Activated naive CD4-positive, alpha-beta T cell treated with anti-CD3 and anti-CD28 coated beads for 36 hours (primary cell): Measurements from ENCODE around the gene APOE. TPM values are rescaled to one million over a fixed set of nuclear protein-coding genes. Genes with fewer than 3 reads are reported as not detected.

Experiments used
- CTCF ChIA-PET: fragments of 350-600 bp; sonication (Branson Sonifier 250); formaldehyde crosslinking; loops from one replicate; lab custom pipeline; 2021; ENCODE audit warnings: antibody characterized with exemption; lab: Charles Lee
- DNase-seq: peaks from one replicate; pipeline ENCODE4 v3.0.0-alpha.2; 2020
- H3K27ac Mint-ChIP-seq: one replicate; pipeline ENCODE4 v1.8.0; 2021; ENCODE audit warnings: mild to moderate bottlenecking, mixed read lengths
- H3K27me3 Mint-ChIP-seq: one replicate; pipeline ENCODE4 v1.8.0; 2021; ENCODE audit warnings: low read depth, mixed read lengths
- H3K36me3 Mint-ChIP-seq: one replicate; pipeline ENCODE4 v1.8.0; 2021; ENCODE audit warnings: low read depth, mixed read lengths
- H3K4me1 Mint-ChIP-seq: one replicate; pipeline ENCODE4 v1.8.0; 2021; ENCODE audit warnings: low read depth, mixed read lengths
- H3K4me3 Mint-ChIP-seq: one replicate; pipeline ENCODE4 v1.8.0; 2021; ENCODE audit warnings: mild to moderate bottlenecking, moderate library complexity, mixed read lengths
- H3K9me3 Mint-ChIP-seq: one replicate; pipeline ENCODE4 v1.8.0; 2021; ENCODE audit warnings: mixed read lengths
- intact Hi-C: fragments of 100-400 bp; cut with micrococcal nuclease; formaldehyde crosslinking; loops from one replicate; pipeline ENCODE4 v1.15.1; 2023
- total RNA-seq, 2 experiments: library from RNA; stranded (reverse); gene quantifications; one replicate each; pipeline ENCODE4 v1.2.3, GENCODE V29; 2021

The APOE gene
- total RNA-seq, 2 experiments from 2014 or later, result 0.72 to 1.1 TPM

DNA sequence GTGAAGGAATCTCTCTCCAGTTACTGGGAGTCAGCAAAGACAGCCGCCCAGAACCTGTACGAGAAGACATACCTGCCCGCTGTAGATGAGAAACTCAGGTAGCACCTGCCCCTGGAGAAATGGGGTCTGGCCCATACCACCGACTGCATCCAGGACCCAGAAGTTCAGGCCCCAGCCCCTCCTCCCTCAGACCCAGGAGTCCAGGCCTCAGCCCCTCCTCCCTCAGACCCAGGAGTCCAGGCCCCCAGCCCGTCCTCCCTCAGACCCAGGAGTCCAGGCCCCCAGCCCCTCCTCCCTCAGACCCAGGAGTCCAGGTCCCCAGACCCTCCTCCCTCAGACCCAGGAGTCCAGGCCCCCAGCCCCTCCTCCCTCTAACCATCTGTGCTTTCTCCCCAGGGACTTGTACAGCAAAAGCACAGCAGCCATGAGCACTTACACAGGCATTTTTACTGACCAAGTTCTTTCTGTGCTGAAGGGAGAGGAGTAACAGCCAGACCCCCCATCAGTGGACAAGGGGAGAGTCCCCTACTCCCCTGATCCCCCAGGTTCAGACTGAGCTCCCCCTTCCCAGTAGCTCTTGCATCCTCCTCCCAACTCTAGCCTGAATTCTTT lies 43.3 kb downstream of the APOE start:
- Mint-ChIP-seq H3K27me3 (no peaks in the 10 kb centered on the region), H3K4me1 (peaks cover 7% of the 10 kb centered on the region), H3K4me3 (no peak overlapping the region), H3K36me3 (no peaks in the 10 kb centered on the region), H3K27ac (no peak overlapping the region), H3K9me3 (no peaks in the 10 kb centered on the region)
- intact Hi-C loops, result no loop called here
- DNase-seq, result no peak
- CTCF ChIA-PET, result interaction anchor here (1.3 kb wide), 1 partner anchor 45 kb away, joined by 4 read pairs; no protein-coding TSS in a partner anchor

DNA sequence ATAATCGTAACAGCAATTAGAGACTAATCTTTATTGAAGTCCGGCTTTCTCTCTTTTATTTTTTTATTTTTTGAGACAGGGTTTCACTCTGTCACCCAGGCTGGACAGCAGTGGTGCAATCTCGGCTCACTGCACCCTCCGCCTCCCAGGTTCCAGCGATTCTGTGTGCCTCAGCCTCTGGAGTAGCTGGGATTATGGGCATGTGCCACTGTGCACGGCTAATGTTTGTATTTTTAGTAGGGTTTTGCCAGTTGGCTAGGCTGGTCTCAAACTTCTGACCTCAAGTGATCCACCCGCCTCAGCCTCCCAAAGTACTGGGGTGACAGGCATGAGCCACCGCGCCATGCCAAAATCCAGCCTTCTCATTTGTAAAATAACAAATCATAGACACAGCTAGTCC lies 44.0 kb downstream of the APOE start:
- no peak overlapping the region for H3K27ac Mint-ChIP-seq
- no peak for DNase-seq
- H3K27me3 Mint-ChIP-seq, result no peaks in the 10 kb centered on the region
- H3K9me3 Mint-ChIP-seq, result no peaks in the 10 kb centered on the region
- intact Hi-C loops, result no loop called here
- H3K4me1 Mint-ChIP-seq, result peaks cover 9% of the 10 kb centered on the region
- H3K4me3 Mint-ChIP-seq, result no peak overlapping the region
- CTCF ChIA-PET, result interaction anchor here (0.5 to 1.3 kb wide), 2 partner anchors 13 to 46 kb away, joined by 3 to 4 read pairs; no protein-coding TSS in a partner anchor
- no peaks in the 10 kb centered on the region for H3K36me3 Mint-ChIP-seq

DNA sequence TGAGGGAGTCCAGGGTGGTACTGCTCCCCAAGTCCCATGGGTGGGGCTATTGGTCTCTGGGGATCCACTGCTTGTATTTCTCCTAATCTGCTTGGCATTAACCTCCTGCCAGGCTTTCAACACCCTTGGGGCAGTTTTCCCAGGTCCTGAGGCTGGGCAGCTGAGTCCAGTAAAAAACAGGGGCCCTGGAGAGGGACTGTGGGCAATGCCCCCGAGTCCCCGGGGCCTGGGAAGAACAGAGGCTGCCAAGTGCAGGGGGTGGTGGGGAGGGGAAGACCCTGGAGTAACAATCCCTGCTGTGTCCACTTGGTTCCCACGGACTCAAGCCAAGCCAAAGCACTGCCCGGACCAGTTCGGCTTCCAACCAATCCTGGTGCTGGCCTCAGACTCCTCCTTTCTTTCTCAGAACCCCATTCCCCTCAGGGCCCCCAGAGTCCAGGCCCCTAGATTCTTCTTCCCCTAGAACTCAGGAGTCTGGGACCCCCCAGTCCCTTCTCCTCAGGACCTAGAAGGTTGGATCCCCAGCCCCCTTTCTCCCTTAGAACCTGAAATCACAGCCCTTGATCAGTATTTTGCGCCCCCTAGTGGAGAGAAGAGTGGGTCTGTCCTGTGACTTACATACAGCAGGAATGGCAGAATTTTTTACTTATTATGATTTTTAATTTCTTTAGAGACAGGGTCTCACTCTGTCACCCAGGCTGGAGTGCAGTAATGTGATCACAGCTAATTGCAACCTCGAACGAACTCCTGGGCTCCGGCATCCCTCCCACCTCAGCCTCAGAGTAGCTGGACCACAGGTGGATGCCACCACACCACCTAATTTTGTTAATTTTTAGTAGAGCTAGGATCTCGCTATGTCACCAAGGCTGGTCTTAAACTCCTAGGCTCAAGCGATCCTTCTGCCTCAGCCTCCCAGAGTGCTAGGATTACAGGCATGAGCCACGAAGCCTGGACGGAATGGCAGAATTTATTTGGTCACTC lies 45.9 kb downstream of the APOE start:
- CTCF ChIA-PET, result interaction anchor here (0.6 to 3.9 kb wide), 20 partner anchors 9 to 228 kb away, joined by 3 to 18 read pairs (median 4); partner anchors contain the start of genes APOE and NECTIN2
- H3K4me3 Mint-ChIP-seq, result no peak overlapping the region

GRCh38 chr19:44954278-44954648 lies 48.7 kb downstream of the APOE start:
- H3K4me3 Mint-ChIP-seq, result peak overlapping the region; percentile 98
- no peaks in the 10 kb centered on the region for H3K27me3 Mint-ChIP-seq
- no peak for DNase-seq
- CTCF ChIA-PET, result interaction anchor here (0.7 to 3.9 kb wide), 4 partner anchors 43 to 231 kb away, joined by 3 to 18 read pairs (median 3); no protein-coding TSS in a partner anchor
- intact Hi-C loops, result loop anchor here (2.0 to 5.0 kb wide), 2 partner anchors 107 to 152 kb away; partner anchors contain the start of gene NECTIN2
- peaks cover 40% of the 10 kb centered on the region for H3K4me1 Mint-ChIP-seq
- H3K36me3 Mint-ChIP-seq, result no peaks in the 10 kb centered on the region
- no peaks in the 10 kb centered on the region for H3K9me3 Mint-ChIP-seq
- H3K27ac Mint-ChIP-seq, result peak overlapping the region; percentile 98

More for the DNA sequence above, 45.9 kb downstream of the APOE start:
- DNase-seq, result peak; percentile 72
- intact Hi-C loops, result loop anchor here (1.0 to 5.0 kb wide), 3 partner anchors 48 to 227 kb away; no protein-coding TSS in a partner anchor
- Mint-ChIP-seq H3K36me3 (no peaks in the 10 kb centered on the region), H3K27me3 (no peaks in the 10 kb centered on the region), H3K27ac (no peak overlapping the region), H3K9me3 (no peaks in the 10 kb centered on the region), H3K4me1 (peaks cover 20% of the 10 kb centered on the region)

DNA sequence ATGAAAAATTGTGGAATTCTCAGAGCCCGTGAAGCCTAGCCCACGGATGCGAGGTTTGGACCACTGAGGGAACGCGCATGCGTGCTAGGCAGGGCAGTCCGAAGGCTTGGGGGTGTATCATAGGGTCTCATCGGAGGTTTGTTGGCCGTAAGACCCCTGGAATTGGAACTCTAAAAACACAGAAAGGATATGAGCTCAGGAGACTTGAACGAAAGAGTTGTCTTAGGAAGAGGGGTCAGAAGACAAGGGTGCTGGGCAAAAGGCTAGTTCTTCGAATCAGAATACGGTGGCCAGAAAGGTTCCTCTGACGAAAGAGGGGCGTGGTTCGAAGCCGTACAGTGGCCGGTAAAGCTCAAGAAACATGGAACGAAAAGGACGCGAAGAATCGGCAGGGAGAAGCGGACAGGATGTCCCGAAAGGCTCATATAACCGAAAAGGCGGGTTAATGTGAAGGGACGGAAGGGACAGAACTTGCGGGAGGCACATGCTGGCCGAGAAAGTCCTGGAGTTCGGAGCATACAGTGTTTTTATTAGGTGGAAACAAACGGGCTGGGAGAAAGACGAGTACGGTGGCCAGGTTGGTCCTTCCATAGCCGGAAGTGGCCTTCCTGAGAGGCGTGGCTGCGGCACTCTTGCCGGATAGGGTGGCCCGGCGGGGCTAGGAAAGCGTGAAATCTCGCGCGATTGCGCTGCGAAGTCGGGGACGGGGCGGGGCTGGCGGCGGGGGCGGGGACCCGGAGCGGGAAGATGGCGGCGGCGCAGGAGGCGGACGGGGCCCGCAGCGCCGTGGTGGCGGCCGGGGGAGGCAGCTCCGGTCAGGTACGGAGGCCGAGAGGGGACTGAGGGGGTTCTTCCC lies 49.3 kb downstream of the APOE start, which contains the start of gene CLPTM1:
Gene CLPTM1 (plus strand): TSS at position 732 of the 856 bp plus-strand sequence. CDS start 16 bp downstream, at position 748.
- Mint-ChIP-seq H3K4me3 (peak within 1 kb of the TSS; percentile 98), H3K27ac (peak within 1 kb of the TSS; percentile 98), H3K27me3 (no peaks in the 10 kb centered on the region), H3K9me3 (no peaks in the 10 kb centered on the region), H3K4me1 (peaks cover 47% of the 10 kb centered on the region), H3K36me3 (no peaks in the 10 kb centered on the region)
- DNase-seq, result peak; percentile 98
- CTCF ChIA-PET, result interaction anchor here (0.6 to 3.9 kb wide), 4 partner anchors 8 to 232 kb away, joined by 3 to 18 read pairs (median 3); no protein-coding TSS in a partner anchor
- intact Hi-C loops, result loop anchor here (1.0 to 5.0 kb wide), 7 partner anchors 46 to 223 kb away; partner anchors contain the start of genes BLOC1S3, NECTIN2, RELB and TRAPPC6A

DNA sequence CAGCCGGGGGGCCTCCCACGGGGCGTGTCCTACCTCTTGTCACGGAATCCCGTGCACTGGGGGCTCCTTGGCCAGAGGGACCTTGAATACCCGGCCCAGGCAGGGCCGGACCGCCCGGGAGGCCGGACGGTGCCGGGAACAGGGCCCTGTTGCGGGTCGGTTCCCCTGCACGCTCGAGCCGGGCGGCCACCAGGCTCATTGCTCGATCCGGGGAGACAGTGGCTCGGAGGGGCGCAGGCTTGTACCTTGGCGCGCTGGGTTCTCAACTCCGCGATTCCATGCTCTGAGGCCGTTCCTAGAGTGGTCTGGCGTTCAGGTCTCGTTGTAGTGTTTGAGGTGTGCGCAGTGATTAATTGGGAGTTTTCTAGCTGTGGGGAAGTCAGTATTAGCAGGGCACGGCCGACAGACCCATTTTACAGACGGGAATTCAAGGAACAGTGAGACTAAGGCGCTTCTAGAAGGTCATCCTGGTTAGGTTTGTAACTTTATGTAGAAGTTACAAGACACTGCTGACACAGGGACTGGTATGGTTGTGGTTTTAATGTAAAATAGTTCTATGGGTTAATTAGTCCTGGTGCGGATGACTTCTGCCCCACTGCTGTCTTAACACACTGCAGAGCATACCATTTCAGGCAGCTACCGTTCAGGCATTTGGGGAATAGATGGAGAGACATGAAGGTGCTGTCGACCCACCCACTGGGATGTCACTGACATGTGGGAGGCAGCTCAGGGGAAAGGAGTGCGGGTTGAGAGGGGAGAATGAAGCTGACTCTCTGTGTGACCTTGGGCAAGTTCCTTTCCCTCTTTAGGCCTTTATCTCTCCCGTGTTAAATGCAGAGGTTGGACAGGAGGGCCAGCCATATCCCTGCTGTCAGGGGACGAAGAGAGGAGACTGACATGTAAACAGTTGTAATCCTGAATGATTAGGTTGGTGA lies 50.2 kb downstream of the APOE start:
- peak overlapping the region; percentile 78 for H3K27ac Mint-ChIP-seq
- no peaks in the 10 kb centered on the region for H3K36me3 Mint-ChIP-seq
- H3K9me3 Mint-ChIP-seq, result no peaks in the 10 kb centered on the region
- H3K27me3 Mint-ChIP-seq, result no peaks in the 10 kb centered on the region
- intact Hi-C loops, result loop anchor here (1.0 to 2.0 kb wide), 6 partner anchors 46 to 223 kb away; partner anchors contain the start of genes BLOC1S3, NECTIN2, RELB and TRAPPC6A
- peaks cover 54% of the 10 kb centered on the region for H3K4me1 Mint-ChIP-seq
- peak; percentile 13 for DNase-seq
- peak overlapping the region; percentile 98 for H3K4me3 Mint-ChIP-seq
- CTCF ChIA-PET, result interaction anchor here (0.6 kb wide), 1 partner anchor 383 kb away, joined by 3 read pairs; no protein-coding TSS in a partner anchor

DNA sequence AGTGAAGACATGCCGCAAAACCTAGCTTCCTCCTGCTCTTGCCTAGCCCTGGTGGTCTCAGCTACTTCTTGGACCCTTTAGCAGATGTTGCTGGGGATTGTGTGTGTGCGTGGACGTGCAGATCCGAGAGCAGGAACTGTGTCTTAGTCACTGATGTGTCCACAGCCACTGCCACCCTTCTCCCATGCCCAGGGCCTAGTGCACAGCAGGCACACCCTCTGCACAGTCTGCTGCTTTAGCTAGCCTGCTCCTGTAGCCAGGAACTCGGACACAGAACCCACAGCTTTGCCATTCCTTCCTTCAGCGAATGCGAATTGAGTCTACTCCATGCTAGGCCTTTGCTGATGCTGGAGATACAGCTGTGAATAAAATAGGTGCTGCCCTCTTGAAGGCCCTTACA lies 51.9 kb downstream of the APOE start:
- intact Hi-C loops, result no loop called here
- H3K4me3 Mint-ChIP-seq, result no peak overlapping the region
- CTCF ChIA-PET, result no interaction called here

GRCh38 chr19:44958090-44958489 lies 52.5 kb downstream of the APOE start:
- CTCF ChIA-PET, result interaction anchor here (0.7 kb wide), 1 partner anchor 445 kb away, joined by 3 read pairs; no protein-coding TSS in a partner anchor
- H3K36me3 Mint-ChIP-seq, result peaks cover 14% of the 10 kb centered on the region
- intact Hi-C loops, result no loop called here
- no peaks in the 10 kb centered on the region for H3K9me3 Mint-ChIP-seq
- no peak overlapping the region for H3K4me3 Mint-ChIP-seq
- no peaks in the 10 kb centered on the region for H3K27me3 Mint-ChIP-seq
- peaks cover 53% of the 10 kb centered on the region for H3K4me1 Mint-ChIP-seq
- peak overlapping the region; percentile 61 for H3K27ac Mint-ChIP-seq
- no peak for DNase-seq

More for the DNA sequence above, 51.9 kb downstream of the APOE start:
- Mint-ChIP-seq H3K36me3 (peaks cover 12% of the 10 kb centered on the region), H3K4me1 (peaks cover 53% of the 10 kb centered on the region), H3K9me3 (no peaks in the 10 kb centered on the region), H3K27me3 (no peaks in the 10 kb centered on the region), H3K27ac (peak overlapping the region; percentile 61)
- no peak for DNase-seq
